H1 (cell line): ENCODE data around the gene KCNA10. TPM values are rescaled to one million over a fixed set of nuclear protein-coding genes. Genes with fewer than 3 reads are reported as not detected.

Experiments
- BACH1 ChIP-seq: IDR thresholded peaks from 2 replicates; pipeline ENCODE4 v1.6.1; 2012; ENCODE audit warnings: low read length, improper control_type of control experiment
- CEBPB ChIP-seq: IDR thresholded peaks from 2 replicates; pipeline ENCODE4 v1.6.1; 2012; ENCODE audit warnings: low read depth, low read length
- CREB1 ChIP-seq: IDR thresholded peaks from 2 replicates; pipeline ENCODE4 v1.6.1; 2012; ENCODE audit warnings: inconsistent platforms
- CTCF ChIP-seq, 3 experiments: IDR thresholded peaks; 1 replicate in 2 of 3; 2 replicates in 1 of 3; pipeline versions ENCODE4 v1.5.1 to v1.6.1; 2011; ENCODE audit warnings: low read length in 3 of 3, mild to moderate bottlenecking in 3 of 3, inconsistent platforms in 2 of 3, low read depth in 1 of 3, moderate library complexity in 1 of 3; ENCODE audit not compliant: insufficient read depth in 1 of 3; ENCODE audit errors: control extremely low read depth in 1 of 3
- EGR1 ChIP-seq: IDR thresholded peaks from 2 replicates; pipeline ENCODE4 v1.6.1; 2011; ENCODE audit warnings: low read depth, low read length, borderline replicate concordance
- FOSL1 ChIP-seq: IDR thresholded peaks from 2 replicates; pipeline ENCODE4 v1.6.1; 2011; ENCODE audit warnings: mild to moderate bottlenecking, low read depth, low read length, moderate library complexity; ENCODE audit not compliant: insufficient read depth
- JUN ChIP-seq: IDR thresholded peaks from 2 replicates; pipeline ENCODE4 v1.6.1; 2011; ENCODE audit warnings: low read depth, mild to moderate bottlenecking, improper control_type of control experiment, low read length
- KDM4A ChIP-seq: IDR thresholded peaks from one replicate; pipeline ENCODE4 v1.7.1; 2012; ENCODE audit warnings: low read depth, mild to moderate bottlenecking, moderate library complexity, low read length, inconsistent platforms; ENCODE audit not compliant: severe bottlenecking
- SP2 ChIP-seq: IDR thresholded peaks from 2 replicates; pipeline ENCODE4 v1.6.1; 2012; ENCODE audit warnings: mild to moderate bottlenecking, low read length, inconsistent platforms
- TAF7 ChIP-seq: optimal IDR thresholded peaks from 2 replicates; pipeline ENCODE3; 2011; ENCODE audit warnings: low read depth, mild to moderate bottlenecking, inconsistent platforms, low read length, moderate library complexity, borderline replicate concordance
- polyA plus RNA-seq, 7 experiments: library from polyadenylated mRNA; depleted of rRNA in 3 of 7; stranded (reverse) in 5 of 7; unstranded in 2 of 7; fragments of >200 nt in 5 of 7; fragments of 200-250 nt in 2 of 7; gene quantifications; 1 replicate in 5 of 7; 2 replicates in 1 of 7; 4 replicates in 1 of 7; pipeline versions ENCODE4 v1.2.1 to v1.2.3, GENCODE V29; 2011 to 2013; ENCODE audit warnings: missing spikeins in 2 of 7, mixed read lengths in 2 of 7
- total RNA-seq: library from RNA; stranded (reverse); fragmentation: NEBNext Ultra II Directional; extraction: Animal tissue kit (Norgen Biotek cat#: 25700); gene quantifications from 2 replicates; pipeline ENCODE4 v1.2.1, GENCODE V29; 2021

KCNA10 gene
- total and polyA plus RNA-seq, 2 of the 8 experiments (the other 6 are each of a cell fraction or from before 2014, with no cell fraction given): not detected

- no peak for TF ChIP-seq CTCF (IDR thresholded peaks at IDR 0.05; ENCODE audit: control extremely low read depth in 1 of 3, insufficient read depth in 1 of 3, low read depth in 1 of 3, low read length in 3 of 3)
- no peak for TF ChIP-seq SP2
- no peak for TF ChIP-seq TAF7
- TF ChIP-seq CEBPB: no peak
- no peak for TF ChIP-seq JUN
- TF ChIP-seq KDM4A: no peak
- no peak for TF ChIP-seq EGR1
- TF ChIP-seq FOSL1: no peak
- no peak for TF ChIP-seq CREB1
- TF ChIP-seq BACH1: no peak
These were observed 19.9 kb upstream of the KCNA10 start (continued) for GRCh38 chr1:110538921-110539320.
